GM08714 (cell line): ENCODE data around the gene MSMO1.

Experiments
- H3K4me3 ChIP-seq: fragments of 200-500 bp; sonication (Bioruptor generic); 2 replicates; pipeline ENCODE4 v1.5.1; 2014; ENCODE audit warnings: mild to moderate bottlenecking, low read length, inconsistent platforms
- ZNF274 ChIP-seq: IDR thresholded peaks from 2 replicates; pipeline ENCODE4 v1.6.1; 2012; ENCODE audit warnings: mild to moderate bottlenecking, low read depth, low read length

MSMO1 gene

DNA sequence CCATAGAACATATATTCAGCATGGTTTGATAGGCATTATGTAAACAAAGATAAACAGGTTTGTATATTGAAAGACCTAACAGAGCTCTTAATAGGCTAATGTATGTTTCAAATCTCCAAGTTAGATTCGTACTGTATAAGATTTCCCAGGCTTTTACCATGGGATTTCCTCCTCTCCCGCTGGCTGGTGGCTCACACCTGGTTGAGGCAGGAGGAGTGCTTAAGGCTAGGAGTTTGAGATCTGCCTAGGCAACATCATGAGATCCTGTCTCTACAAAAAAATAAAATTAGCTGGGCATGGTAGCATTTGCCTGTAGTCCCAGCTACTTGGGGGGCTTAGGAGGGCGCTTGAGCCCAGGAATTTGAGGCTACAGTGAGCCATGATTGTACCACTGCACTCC, 56.7 kb downstream of the MSMO1 start:
- no peak overlapping the region for H3K4me3 ChIP-seq
- no peak for TF ChIP-seq ZNF274

DNA sequence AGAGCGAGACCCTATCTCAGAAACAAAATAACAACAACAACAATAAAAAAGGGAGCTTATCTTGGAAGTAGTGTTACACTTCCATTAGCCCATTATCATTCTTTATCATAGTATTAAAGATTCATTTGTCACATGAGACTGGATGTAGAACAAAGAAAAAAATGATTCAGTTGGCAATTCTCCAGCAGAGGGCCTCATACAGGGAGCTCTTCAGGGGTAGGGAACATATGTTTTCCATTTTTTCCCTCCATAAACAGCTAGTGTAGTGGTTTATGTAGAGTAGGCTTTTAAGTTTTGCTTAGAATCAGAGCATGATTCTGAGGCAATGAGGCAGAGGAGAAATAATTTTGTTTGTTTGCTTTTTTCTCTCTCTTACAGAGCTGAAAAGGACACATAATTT, 57.1 kb downstream of the MSMO1 start:
- no peak overlapping the region for H3K4me3 ChIP-seq

DNA sequence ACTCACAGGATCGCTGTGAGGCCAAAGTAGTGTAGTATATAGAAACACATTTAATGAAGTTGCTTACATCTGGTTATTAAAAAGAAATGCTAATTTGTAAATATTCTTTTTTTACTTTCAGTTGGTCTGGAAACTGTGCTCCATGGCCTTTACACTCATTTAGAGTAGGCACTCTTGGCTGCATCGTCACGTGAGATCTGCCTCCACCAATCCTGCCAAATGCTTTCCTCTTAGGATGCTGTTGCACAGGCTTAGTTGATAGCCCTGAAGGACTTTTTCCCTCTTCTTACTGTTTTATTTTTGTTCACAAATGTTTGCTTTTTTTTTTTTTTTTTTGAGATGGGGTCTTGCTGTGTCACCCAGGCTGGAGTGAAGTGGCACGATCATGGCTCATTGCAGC, 57.7 kb downstream of the MSMO1 start:
- no peak overlapping the region for H3K4me3 ChIP-seq
- no peak for TF ChIP-seq ZNF274

More for the DNA sequence above, 57.1 kb downstream of the MSMO1 start:
- TF ChIP-seq ZNF274: no peak

DNA sequence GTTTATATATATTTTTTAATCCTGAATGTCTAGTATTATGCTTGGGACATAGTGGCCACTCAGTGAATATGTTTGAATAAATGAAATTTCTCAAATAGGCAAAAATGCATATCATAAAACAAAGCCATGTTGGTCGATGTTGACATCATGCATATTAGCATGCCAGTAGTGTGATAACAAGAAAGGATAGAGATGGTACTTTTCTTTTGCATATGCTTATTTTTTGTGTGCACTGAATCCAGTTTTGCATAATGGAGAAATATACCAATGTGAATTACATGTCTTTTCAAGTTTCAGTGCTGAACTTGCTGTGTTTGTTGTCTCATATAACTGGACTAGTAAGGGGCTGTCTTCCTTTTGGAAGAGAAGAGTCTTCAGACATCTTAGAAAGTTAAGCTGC, 58.9 kb downstream of the MSMO1 start:
- TF ChIP-seq ZNF274: no peak
- no peak overlapping the region for H3K4me3 ChIP-seq

DNA sequence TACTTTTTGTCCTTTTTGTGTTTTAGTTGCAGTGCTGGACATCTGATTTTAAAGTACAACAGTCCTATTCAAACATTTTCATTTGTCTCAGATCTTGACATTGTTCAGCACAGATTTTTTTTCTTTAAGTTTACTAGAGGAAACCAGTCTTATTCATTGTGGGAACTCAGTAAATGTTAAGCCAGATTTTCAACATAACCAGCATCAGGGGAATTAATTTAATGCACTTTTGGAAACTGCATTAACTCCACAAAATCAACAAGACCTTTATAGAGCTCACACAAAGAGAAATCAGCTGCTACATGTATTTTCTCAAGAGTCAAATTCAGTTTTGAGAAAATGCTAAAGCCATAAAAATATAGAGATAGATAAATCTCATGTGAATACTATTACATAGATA, 61.3 kb downstream of the MSMO1 start:
- no peak for TF ChIP-seq ZNF274
- no peak overlapping the region for H3K4me3 ChIP-seq
